Measurements from ENCODE around the gene ZNF624.

DNA sequence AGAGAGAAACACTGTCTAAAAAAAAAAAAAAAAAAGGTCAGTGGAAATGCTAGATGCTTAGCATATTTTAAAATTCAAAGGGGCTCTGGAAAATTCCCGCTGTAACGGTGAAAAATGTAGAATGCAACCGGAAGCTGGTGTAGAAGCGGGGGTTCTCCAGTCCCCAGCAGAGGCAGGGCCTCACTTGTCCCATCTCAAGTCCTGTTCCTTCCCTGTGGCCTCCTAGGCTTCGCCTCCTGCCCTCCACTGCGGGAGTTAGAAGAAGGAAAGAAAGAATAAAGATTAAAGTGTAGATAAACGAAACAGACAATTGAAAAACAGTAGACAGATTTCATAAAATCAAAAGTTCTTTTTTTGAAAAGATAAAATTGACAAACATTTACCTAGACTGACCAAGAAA, 69.9 kb downstream of the ZNF624 start:
- TF ChIP-seq POLR2AphosphoS5 (IDR thresholded peaks at IDR 0.05), result no peak
- TF ChIP-seq, protein P1, sequence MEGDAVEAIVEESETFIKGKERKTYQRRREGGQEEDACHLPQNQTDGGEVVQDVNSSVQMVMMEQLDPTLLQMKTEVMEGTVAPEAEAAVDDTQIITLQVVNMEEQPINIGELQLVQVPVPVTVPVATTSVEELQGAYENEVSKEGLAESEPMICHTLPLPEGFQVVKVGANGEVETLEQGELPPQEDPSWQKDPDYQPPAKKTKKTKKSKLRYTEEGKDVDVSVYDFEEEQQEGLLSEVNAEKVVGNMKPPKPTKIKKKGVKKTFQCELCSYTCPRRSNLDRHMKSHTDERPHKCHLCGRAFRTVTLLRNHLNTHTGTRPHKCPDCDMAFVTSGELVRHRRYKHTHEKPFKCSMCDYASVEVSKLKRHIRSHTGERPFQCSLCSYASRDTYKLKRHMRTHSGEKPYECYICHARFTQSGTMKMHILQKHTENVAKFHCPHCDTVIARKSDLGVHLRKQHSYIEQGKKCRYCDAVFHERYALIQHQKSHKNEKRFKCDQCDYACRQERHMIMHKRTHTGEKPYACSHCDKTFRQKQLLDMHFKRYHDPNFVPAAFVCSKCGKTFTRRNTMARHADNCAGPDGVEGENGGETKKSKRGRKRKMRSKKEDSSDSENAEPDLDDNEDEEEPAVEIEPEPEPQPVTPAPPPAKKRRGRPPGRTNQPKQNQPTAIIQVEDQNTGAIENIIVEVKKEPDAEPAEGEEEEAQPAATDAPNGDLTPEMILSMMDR (IDR thresholded peaks at IDR 0.05), result no peak

Data from stomach (tissue), 4 donors.